ENCODE data around the gene ARMC7. TPM values are rescaled to one million over a fixed set of nuclear protein-coding genes. Genes with fewer than 3 reads are reported as not detected.

The ARMC7 gene
- total RNA-seq, 1 experiment from 2014 or later, result 43.2 TPM

DNA sequence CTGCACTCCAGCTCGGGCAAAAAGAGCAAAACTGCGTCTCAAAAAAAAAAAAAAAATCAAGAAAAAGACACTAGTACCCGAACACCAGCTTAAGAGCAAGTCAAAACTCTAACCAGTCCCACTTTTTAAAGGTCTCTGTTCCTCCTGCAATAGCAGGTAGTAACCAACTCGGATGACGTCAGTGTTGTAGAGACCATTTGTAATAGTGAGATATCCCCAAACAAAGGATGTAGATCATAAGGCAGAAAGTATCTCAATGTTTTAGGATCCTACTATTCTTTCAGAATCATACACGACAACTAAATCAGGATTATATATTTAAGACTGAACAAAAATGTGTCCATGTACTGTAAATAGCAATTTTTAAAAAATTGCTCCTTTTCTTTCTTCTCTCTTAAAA, 42.2 kb downstream of the ARMC7 start:
- Histone ChIP-seq H3K9me2 (ENCODE audit: insufficient read depth) (no peaks in the 10 kb centered on the region), H2AFZ (ENCODE audit: low read depth, low read length, poor library complexity, severe bottlenecking) (no peak overlapping the region), H3K4me1 (ENCODE audit: control insufficient read depth in 1 of 2, insufficient read depth in 2 of 2, low read length in 2 of 2) (peaks cover 38 to 39% of the 10 kb centered on the region in 2 experiments), H3K27me3 (ENCODE audit: insufficient read depth, low read length) (no peaks in the 10 kb centered on the region), H3K9ac (ENCODE audit: low read length) (peak overlapping the region; percentile 92), H4K20me1 (ENCODE audit: insufficient read depth) (peaks cover 40% of the 10 kb centered on the region), H3K79me2 (ENCODE audit: insufficient read depth, low read length) (peaks cover 74% of the 10 kb centered on the region), H3K27ac (ENCODE audit: low read depth, low read length) (peak overlapping the region; percentile 94; the same call in 1 of the 2 replicates), H3K9me3 (ENCODE audit: control insufficient read depth in 1 of 2, insufficient read depth in 1 of 2, low read depth in 1 of 2, low read length in 2 of 2) (no peaks in the 10 kb centered on the region), H3K36me3 (ENCODE audit: control insufficient read depth in 1 of 2, insufficient read depth in 2 of 2, low read length in 2 of 2) (peaks cover 24 to 29% of the 10 kb centered on the region in 2 experiments), H3K4me2 (ENCODE audit: low read length) (peak overlapping the region; percentile 90), H3K4me3 (replicated peaks in 1 of 2; ENCODE audit: low read depth in 1 of 2, low read length in 2 of 2) (peak overlapping the region in 1 of 2 experiments; percentile 88; a peak in 1 of 4 replicates)
- ChIA-PET CTCF (no interaction called here), RAD21 (ENCODE audit: low non-redundant PET in 1 of 2, low total read pairs in 2 of 2, uncharacterized antibody in 2 of 2, unreplicated experiment in 2 of 2) (no interaction called here), POLR2A (no interaction called here)
- DNase-seq (ENCODE audit: low read depth, low spot score) (no peak), ATAC-seq (no peak)
- intact Hi-C loops (cut with micrococcal nuclease), result no loop called here
- TF ChIP-seq CBX3 (IDR thresholded peaks at IDR 0.05; ENCODE audit: low read depth), result no peak
- TF ChIP-seq EZH2 (IDR thresholded peaks at IDR 0.05), result no peak
- TF ChIP-seq, protein P1, sequence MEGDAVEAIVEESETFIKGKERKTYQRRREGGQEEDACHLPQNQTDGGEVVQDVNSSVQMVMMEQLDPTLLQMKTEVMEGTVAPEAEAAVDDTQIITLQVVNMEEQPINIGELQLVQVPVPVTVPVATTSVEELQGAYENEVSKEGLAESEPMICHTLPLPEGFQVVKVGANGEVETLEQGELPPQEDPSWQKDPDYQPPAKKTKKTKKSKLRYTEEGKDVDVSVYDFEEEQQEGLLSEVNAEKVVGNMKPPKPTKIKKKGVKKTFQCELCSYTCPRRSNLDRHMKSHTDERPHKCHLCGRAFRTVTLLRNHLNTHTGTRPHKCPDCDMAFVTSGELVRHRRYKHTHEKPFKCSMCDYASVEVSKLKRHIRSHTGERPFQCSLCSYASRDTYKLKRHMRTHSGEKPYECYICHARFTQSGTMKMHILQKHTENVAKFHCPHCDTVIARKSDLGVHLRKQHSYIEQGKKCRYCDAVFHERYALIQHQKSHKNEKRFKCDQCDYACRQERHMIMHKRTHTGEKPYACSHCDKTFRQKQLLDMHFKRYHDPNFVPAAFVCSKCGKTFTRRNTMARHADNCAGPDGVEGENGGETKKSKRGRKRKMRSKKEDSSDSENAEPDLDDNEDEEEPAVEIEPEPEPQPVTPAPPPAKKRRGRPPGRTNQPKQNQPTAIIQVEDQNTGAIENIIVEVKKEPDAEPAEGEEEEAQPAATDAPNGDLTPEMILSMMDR (IDR thresholded peaks at IDR 0.05 in 2 of 3, conservative IDR thresholded peaks at IDR 0.05 in 1 of 3; ENCODE audit: borderline replicate concordance in 1 of 3, insufficient read depth in 1 of 3, low read depth in 2 of 3, low read length in 2 of 3), result no peak
- no peak for TF ChIP-seq SRF (IDR thresholded peaks at IDR 0.05; ENCODE audit: low read depth)
- no peak for TF ChIP-seq EZH2phosphoT487 (IDR thresholded peaks at IDR 0.05; ENCODE audit: borderline replicate concordance)
- no peak for TF ChIP-seq YY1 (IDR thresholded peaks at IDR 0.05; ENCODE audit: extremely low read depth, insufficient replicate concordance, low read depth, low read length)
- TF ChIP-seq RAD21 (IDR thresholded peaks at IDR 0.05; ENCODE audit: low read depth), result no peak
- no peak for TF ChIP-seq ZNF274 (IDR thresholded peaks at IDR 0.05; ENCODE audit: low read depth, low read length)
- TF ChIP-seq TCF7L2 (IDR thresholded peaks at IDR 0.05; ENCODE audit: borderline replicate concordance, extremely low read depth, insufficient read depth, insufficient read length), result no peak
- TF ChIP-seq SP1 (IDR thresholded peaks at IDR 0.05; ENCODE audit: low read depth), result no peak
- TF ChIP-seq EGR1 (IDR thresholded peaks at IDR 0.05; ENCODE audit: low read depth), result no peak
- TF ChIP-seq, protein P2, sequence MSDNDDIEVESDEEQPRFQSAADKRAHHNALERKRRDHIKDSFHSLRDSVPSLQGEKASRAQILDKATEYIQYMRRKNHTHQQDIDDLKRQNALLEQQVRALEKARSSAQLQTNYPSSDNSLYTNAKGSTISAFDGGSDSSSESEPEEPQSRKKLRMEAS (IDR thresholded peaks at IDR 0.05), result no peak
- TF ChIP-seq, protein P3, sequence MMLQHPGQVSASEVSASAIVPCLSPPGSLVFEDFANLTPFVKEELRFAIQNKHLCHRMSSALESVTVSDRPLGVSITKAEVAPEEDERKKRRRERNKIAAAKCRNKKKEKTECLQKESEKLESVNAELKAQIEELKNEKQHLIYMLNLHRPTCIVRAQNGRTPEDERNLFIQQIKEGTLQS (IDR thresholded peaks at IDR 0.05), result no peak
- no peak for TF ChIP-seq FOSL1 (IDR thresholded peaks at IDR 0.05; ENCODE audit: low read depth)
- TF ChIP-seq, protein P4, sequence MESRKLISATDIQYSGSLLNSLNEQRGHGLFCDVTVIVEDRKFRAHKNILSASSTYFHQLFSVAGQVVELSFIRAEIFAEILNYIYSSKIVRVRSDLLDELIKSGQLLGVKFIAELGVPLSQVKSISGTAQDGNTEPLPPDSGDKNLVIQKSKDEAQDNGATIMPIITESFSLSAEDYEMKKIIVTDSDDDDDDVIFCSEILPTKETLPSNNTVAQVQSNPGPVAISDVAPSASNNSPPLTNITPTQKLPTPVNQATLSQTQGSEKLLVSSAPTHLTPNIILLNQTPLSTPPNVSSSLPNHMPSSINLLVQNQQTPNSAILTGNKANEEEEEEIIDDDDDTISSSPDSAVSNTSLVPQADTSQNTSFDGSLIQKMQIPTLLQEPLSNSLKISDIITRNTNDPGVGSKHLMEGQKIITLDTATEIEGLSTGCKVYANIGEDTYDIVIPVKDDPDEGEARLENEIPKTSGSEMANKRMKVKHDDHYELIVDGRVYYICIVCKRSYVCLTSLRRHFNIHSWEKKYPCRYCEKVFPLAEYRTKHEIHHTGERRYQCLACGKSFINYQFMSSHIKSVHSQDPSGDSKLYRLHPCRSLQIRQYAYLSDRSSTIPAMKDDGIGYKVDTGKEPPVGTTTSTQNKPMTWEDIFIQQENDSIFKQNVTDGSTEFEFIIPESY (IDR thresholded peaks at IDR 0.05; ENCODE audit: extremely low read depth, insufficient replicate concordance, low read length), result no peak
- no peak for TF ChIP-seq SIN3A (IDR thresholded peaks at IDR 0.05; ENCODE audit: low read depth)
- no TSS peak for BruUV-seq (replicated peaks)

Data from HCT116 (cell line).